ENCODE results near the gene KDELR3.

KDELR3 gene

DNA sequence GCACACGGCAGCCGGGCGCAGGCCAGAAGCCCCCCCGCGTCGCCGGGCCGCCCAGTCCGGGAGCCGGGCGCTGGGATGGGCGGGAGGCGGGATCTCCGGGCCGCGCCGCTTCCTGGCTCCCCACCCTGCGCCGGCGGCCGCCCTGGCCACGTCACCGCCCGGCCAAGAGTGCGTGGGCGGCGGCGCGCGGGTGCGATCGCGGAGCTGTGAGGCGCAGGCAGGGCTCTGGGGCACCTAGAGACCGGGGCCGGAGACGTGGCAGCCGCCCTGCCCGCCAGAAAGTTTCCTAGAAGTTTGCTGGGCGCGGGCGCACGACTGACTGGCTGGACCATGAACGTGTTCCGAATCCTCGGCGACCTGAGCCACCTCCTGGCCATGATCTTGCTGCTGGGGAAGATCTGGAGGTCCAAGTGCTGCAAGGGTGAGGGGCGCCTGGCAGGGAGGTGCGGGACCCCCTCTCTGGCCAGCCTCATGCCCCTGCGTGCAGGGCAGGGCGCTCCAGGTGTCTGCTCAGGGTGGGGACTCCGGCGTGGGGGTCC, at the start of gene KDELR3:
Gene KDELR3, plus strand, starts transcription at position 193 of the 539 bp plus-strand sequence. Its CDS starts 138 bp downstream, at position 331.
- H3K4me1 Mint-ChIP-seq, result peaks cover 31% of the 10 kb centered on the region
- H3K9me3 Mint-ChIP-seq, result no peaks in the 10 kb centered on the region
- peaks cover 12% of the 10 kb centered on the region for H3K27me3 Mint-ChIP-seq (ENCODE audit: low read depth, poor library complexity)
- no peaks in the 10 kb centered on the region for H3K36me3 Mint-ChIP-seq (ENCODE audit: low read depth)
- H3K4me3 Mint-ChIP-seq, result peak within 1 kb of the TSS; percentile 80
- peak within 1 kb of the TSS; percentile 48 for H3K27ac Mint-ChIP-seq
- TF ChIP-seq, protein P1, sequence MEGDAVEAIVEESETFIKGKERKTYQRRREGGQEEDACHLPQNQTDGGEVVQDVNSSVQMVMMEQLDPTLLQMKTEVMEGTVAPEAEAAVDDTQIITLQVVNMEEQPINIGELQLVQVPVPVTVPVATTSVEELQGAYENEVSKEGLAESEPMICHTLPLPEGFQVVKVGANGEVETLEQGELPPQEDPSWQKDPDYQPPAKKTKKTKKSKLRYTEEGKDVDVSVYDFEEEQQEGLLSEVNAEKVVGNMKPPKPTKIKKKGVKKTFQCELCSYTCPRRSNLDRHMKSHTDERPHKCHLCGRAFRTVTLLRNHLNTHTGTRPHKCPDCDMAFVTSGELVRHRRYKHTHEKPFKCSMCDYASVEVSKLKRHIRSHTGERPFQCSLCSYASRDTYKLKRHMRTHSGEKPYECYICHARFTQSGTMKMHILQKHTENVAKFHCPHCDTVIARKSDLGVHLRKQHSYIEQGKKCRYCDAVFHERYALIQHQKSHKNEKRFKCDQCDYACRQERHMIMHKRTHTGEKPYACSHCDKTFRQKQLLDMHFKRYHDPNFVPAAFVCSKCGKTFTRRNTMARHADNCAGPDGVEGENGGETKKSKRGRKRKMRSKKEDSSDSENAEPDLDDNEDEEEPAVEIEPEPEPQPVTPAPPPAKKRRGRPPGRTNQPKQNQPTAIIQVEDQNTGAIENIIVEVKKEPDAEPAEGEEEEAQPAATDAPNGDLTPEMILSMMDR (IDR thresholded peaks at IDR 0.05), result no peak
- peak; percentile 71 for DNase-seq

DNA sequence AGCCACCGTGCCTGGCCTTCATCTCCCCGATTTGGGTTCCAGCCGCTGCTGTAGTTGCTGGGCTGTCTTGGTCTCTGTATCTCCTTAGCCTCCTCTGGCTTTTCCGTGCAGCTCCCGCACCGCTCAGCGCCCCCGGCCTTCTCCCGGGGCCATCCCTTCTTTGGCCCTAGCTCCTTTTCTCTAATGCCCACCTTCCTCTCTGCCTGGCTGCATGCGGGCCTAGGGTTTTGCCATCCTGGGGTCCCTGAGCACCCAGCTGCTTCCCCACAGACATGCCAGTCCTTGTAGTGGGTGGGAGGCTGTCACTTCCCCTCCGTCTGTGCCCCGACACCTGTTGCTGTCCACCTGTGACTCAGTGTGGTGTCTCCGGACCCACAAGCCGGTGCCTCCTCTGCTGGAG, 49.3 kb upstream of the KDELR3 start:
- Mint-ChIP-seq H3K27me3 (ENCODE audit: low read depth, poor library complexity) (peaks cover 5% of the 10 kb centered on the region), H3K4me1 (peaks cover 36% of the 10 kb centered on the region), H3K36me3 (ENCODE audit: low read depth) (no peaks in the 10 kb centered on the region), H3K4me3 (no peak overlapping the region), H3K9me3 (no peaks in the 10 kb centered on the region), H3K27ac (peak overlapping the region; percentile 93)
- TF ChIP-seq, protein P1 (IDR thresholded peaks at IDR 0.05), result no peak
- DNase-seq, result no peak

DNA sequence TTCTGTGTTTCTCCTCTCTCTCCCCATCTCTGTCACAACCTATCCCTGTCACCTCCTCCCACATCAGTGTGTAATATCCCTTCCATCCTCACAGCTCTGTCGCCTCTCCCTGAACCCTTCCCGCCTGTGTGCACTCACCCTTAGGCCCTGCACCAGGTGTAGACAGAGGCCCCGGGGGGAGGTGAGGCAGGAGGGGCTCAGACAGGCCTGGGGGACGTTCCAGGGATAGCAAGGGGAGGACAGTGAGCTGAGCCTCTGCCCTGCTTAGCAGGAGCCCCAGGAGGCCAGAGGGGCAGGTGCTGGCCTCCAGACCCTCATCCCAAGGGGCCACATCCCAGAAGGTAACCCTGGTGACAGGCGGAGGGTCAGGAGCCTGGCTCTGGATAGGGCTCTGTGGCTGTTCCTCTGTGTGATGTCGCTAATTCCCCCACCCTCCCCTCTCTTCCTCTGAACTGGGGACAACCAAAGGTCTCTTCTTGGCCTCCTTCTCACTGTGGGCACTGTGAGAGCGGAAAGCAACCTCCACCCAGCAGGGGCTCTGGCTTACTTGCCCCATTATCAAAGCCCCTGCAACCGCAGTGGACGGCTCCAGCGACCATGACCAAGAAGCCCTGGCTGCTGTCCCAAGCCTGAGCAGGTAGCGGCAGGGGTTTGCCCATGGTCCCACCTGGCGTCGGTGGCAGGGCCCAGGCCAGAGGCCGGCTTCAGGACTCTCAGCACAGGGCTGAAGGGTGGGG, 48.6 kb upstream of the KDELR3 start:
- Mint-ChIP-seq H3K4me1 (peaks cover 36% of the 10 kb centered on the region), H3K27ac (no peak overlapping the region), H3K9me3 (no peaks in the 10 kb centered on the region), H3K36me3 (ENCODE audit: low read depth) (no peaks in the 10 kb centered on the region), H3K4me3 (no peak overlapping the region), H3K27me3 (ENCODE audit: low read depth, poor library complexity) (peaks cover 5% of the 10 kb centered on the region)
- TF ChIP-seq, protein P1 (IDR thresholded peaks at IDR 0.05), result no peak
- no peak for DNase-seq

DNA sequence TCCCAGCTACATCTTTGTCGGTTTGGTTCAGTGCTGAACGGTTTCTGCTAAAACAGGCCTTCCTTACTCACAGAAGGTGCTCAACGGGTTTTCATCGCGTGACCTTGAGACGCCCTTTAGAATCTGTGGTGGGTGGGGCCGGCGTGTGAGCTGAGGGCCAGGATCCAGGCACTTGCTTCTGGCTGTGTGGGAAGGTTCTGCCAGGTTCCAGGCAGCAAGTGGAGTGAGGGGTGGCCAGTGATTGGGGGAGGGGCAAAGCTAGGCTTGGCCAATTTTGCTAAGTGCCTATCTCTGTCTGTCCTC, 48.1 kb upstream of the KDELR3 start:
- no peaks in the 10 kb centered on the region for H3K36me3 Mint-ChIP-seq (ENCODE audit: low read depth)
- H3K27ac Mint-ChIP-seq, result no peak overlapping the region
- no peaks in the 10 kb centered on the region for H3K9me3 Mint-ChIP-seq
- no peak overlapping the region for H3K4me3 Mint-ChIP-seq
- no peak for DNase-seq
- TF ChIP-seq, protein P1 (IDR thresholded peaks at IDR 0.05), result no peak
- H3K27me3 Mint-ChIP-seq (ENCODE audit: low read depth, poor library complexity), result peaks cover 1% of the 10 kb centered on the region
- peaks cover 36% of the 10 kb centered on the region for H3K4me1 Mint-ChIP-seq

DNA sequence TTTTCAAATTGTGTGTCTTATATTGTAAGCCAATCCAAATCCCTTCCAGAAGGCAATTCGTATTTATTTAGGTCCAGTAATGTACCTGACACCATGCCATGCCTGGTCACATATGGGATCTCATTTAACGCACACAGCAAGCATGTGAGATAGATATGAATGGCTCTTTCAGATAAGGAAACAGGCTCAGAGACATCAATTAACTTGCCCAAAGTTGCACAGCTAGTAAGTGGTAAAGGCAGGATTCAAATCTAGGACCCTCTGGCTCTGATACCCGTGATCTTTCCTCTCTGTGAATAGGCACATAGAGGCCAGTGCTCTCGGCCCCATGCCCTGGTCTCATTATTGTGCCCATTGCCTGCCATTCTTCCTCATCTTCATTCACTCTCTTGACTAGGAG, 47.2 kb upstream of the KDELR3 start:
- TF ChIP-seq, protein P1 (IDR thresholded peaks at IDR 0.05), result no peak
- no peak for DNase-seq
- H3K27ac Mint-ChIP-seq, result no peak overlapping the region
- H3K27me3 Mint-ChIP-seq (ENCODE audit: low read depth, poor library complexity), result no peaks in the 10 kb centered on the region
- peaks cover 30% of the 10 kb centered on the region for H3K4me1 Mint-ChIP-seq
- no peak overlapping the region for H3K4me3 Mint-ChIP-seq
- H3K9me3 Mint-ChIP-seq, result no peaks in the 10 kb centered on the region
- no peaks in the 10 kb centered on the region for H3K36me3 Mint-ChIP-seq (ENCODE audit: low read depth)

Measured in nephron progenitor cell (in vitro differentiated cells).